ENCODE measurements around the gene ELMO1.

DNA sequence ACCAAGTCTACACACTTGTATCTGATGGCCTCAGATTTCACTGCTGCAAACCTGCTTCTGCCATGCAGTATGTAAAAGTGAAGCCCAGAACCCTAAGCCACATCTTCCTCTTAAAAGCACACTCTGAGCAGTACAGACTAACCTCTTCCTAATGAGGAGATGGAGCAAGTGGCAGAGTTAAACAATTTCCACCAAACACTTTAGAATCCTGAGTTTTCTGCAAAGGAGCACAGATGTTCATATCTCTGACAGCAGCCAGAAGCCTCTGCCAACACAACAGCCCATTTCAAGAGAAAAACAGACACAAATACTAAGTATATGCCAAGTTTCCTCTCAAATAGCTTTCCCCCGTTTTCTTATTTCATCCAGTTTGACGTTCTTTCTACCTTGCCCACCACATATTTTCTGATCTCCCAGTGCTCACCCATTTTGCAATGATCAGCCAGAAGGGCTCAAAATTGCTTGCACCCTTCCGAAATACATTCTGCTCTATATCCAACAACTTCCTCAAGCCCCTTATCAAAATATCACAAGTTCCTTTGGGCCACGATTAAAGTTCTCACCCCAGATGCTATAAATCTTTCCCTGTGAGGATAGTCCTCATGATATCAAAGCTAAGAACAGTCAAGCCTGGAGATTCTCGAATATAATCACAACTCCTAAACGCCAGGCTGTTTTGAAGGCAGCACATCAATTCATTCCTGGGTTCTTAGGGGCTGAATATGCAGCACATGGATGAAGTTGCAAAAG, 27.5 kb downstream of the ELMO1 start:
- TF ChIP-seq POLR2A (IDR thresholded peaks at IDR 0.05), result no peak
- TF ChIP-seq, protein P1, sequence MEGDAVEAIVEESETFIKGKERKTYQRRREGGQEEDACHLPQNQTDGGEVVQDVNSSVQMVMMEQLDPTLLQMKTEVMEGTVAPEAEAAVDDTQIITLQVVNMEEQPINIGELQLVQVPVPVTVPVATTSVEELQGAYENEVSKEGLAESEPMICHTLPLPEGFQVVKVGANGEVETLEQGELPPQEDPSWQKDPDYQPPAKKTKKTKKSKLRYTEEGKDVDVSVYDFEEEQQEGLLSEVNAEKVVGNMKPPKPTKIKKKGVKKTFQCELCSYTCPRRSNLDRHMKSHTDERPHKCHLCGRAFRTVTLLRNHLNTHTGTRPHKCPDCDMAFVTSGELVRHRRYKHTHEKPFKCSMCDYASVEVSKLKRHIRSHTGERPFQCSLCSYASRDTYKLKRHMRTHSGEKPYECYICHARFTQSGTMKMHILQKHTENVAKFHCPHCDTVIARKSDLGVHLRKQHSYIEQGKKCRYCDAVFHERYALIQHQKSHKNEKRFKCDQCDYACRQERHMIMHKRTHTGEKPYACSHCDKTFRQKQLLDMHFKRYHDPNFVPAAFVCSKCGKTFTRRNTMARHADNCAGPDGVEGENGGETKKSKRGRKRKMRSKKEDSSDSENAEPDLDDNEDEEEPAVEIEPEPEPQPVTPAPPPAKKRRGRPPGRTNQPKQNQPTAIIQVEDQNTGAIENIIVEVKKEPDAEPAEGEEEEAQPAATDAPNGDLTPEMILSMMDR (IDR thresholded peaks at IDR 0.05), result no peak

Data from heart left ventricle (tissue), 13 donors.